ENCODE data around the gene ZSCAN2.
"Not testable (repeated sequence)": the region's sequence is repeated elsewhere in the genome, so short reads cannot be mapped to it uniquely, and the experiment has no call there.

ZSCAN2 gene

GRCh38 chr15:84600687-84601554 is at the start of gene ZSCAN2:
Gene ZSCAN2, plus strand, starts transcription at chr15:84601009. Its CDS starts 2,919 bp downstream, at chr15:84603928.
- peak; percentile 82 for DNase-seq (ENCODE audit: low read depth)

GRCh38 chr15:84551624-84552023 is 49.2 kb upstream of the ZSCAN2 start:
- not testable (repeated sequence) for DNase-seq (ENCODE audit: low read depth)

GRCh38 chr15:84552896-84553295 is 47.9 kb upstream of the ZSCAN2 start:
- DNase-seq (ENCODE audit: low read depth) = no peak

- not testable (repeated sequence) for DNase-seq (ENCODE audit: low read depth)
Measured at GRCh38 chr15:84556690-84557089, 44.1 kb upstream of the ZSCAN2 start.

GRCh38 chr15:84568021-84568420 is 32.8 kb upstream of the ZSCAN2 start:
- not testable (repeated sequence) for DNase-seq (ENCODE audit: low read depth)

GRCh38 chr15:84570164-84570735 is 30.6 kb upstream of the ZSCAN2 start:
- DNase-seq (ENCODE audit: low read depth) = peak; percentile 16

GRCh38 chr15:84572231-84572630 is 28.6 kb upstream of the ZSCAN2 start:
- DNase-seq (ENCODE audit: low read depth) = no peak

GRCh38 chr15:84575493-84575892 is 25.3 kb upstream of the ZSCAN2 start:
- DNase-seq (ENCODE audit: low read depth) = no peak

GRCh38 chr15:84577891-84578290 is 22.9 kb upstream of the ZSCAN2 start:
- DNase-seq (ENCODE audit: low read depth) = not testable (repeated sequence)

GRCh38 chr15:84579261-84579721 is 21.5 kb upstream of the ZSCAN2 start:
- not testable (repeated sequence) for DNase-seq (ENCODE audit: low read depth)

- not testable (repeated sequence) for DNase-seq (ENCODE audit: low read depth)
Measured at GRCh38 chr15:84581676-84582428, 19.0 kb upstream of the ZSCAN2 start.

GRCh38 chr15:84582583-84583157 is 18.1 kb upstream of the ZSCAN2 start:
- no peak for DNase-seq (ENCODE audit: low read depth)

- not testable (repeated sequence) for DNase-seq (ENCODE audit: low read depth)
Measured at GRCh38 chr15:84583921-84584320, 16.9 kb upstream of the ZSCAN2 start.

GRCh38 chr15:84586696-84587095 is 14.1 kb upstream of the ZSCAN2 start:
- DNase-seq (ENCODE audit: low read depth) = no peak

GRCh38 chr15:84588053-84588874 is 12.5 kb upstream of the ZSCAN2 start:
- DNase-seq (ENCODE audit: low read depth) = peak; percentile 58

- DNase-seq (ENCODE audit: low read depth) = no peak
Measured at GRCh38 chr15:84590406-84590805, 10.4 kb upstream of the ZSCAN2 start.

GRCh38 chr15:84591815-84592214 is 9.0 kb upstream of the ZSCAN2 start:
- DNase-seq (ENCODE audit: low read depth) = no peak

GRCh38 chr15:84594617-84595290 is 6.1 kb upstream of the ZSCAN2 start:
- no peak for DNase-seq (ENCODE audit: low read depth)

GRCh38 chr15:84595660-84596059 is 5.1 kb upstream of the ZSCAN2 start:
- no peak for DNase-seq (ENCODE audit: low read depth)

- no peak for DNase-seq (ENCODE audit: low read depth)
Measured at GRCh38 chr15:84597296-84597695, 3.5 kb upstream of the ZSCAN2 start.

- no peak for DNase-seq (ENCODE audit: low read depth)
Measured at GRCh38 chr15:84598250-84598649, 2.6 kb upstream of the ZSCAN2 start.

Measured in stimulated activated CD8-positive, alpha-beta memory T cell treated with anti-CD3 and anti-CD28 coated beads, Interleukin-15, amount 100 ng/mL, for 24 hours (primary cell).